ENCODE results near the gene ZNF841. TPM values are rescaled to one million over a fixed set of nuclear protein-coding genes. Genes with fewer than 3 reads are reported as not detected.

Gene ZNF841
- total RNA-seq, 1 experiment from 2014 or later, result 24.9 TPM

GRCh38 chr19:52138278-52138982 is 42.9 kb upstream of the ZNF841 start:
- Histone ChIP-seq H3K4me2 (peak overlapping the region; percentile 84), H3K4me1 (replicated peaks; ENCODE audit: insufficient read depth) (peaks cover 24% of the 10 kb centered on the region), H3K4me3 (peak overlapping the region; percentile 74), H2AFZ (peak overlapping the region; percentile 98), H3F3A (ENCODE audit: insufficient read depth, low read depth) (peaks cover 33% of the 10 kb centered on the region), H3K27me3 (ENCODE audit: insufficient read depth, low read depth) (no peaks in the 10 kb centered on the region), H3K79me2 (ENCODE audit: low read depth) (peaks cover 22% of the 10 kb centered on the region), H3K9me2 (ENCODE audit: insufficient read depth) (no peaks in the 10 kb centered on the region), H3K9me3 (ENCODE audit: insufficient read depth, low read depth) (peaks cover 70% of the 10 kb centered on the region), H4K20me1 (ENCODE audit: insufficient read depth) (no peaks in the 10 kb centered on the region), H3K36me3 (ENCODE audit: low read depth) (peaks cover 15% of the 10 kb centered on the region; the same call in 1 of the 2 replicates), H3K27ac (no peak overlapping the region)
- CTCF ChIA-PET, result interaction anchor here (0.6 kb wide), 1 partner anchor 558 kb away, joined by 3 read pairs; no protein-coding TSS in a partner anchor
- intact Hi-C loops (cut with micrococcal nuclease; ENCODE audit: unreplicated experiment), result loop anchor here (2.0 kb wide), 2 partner anchors 44 to 90 kb away; partner anchors contain the start of genes ZNF432 and ZNF841
- DNase-seq, result peak in 1 of 2 experiments; percentile 15
- BruUV-seq (replicated peaks), result no TSS peak
- no peak for TF ChIP-seq EZH2 (IDR thresholded peaks at IDR 0.05; ENCODE audit: low read depth)
- TF ChIP-seq, protein P1, sequence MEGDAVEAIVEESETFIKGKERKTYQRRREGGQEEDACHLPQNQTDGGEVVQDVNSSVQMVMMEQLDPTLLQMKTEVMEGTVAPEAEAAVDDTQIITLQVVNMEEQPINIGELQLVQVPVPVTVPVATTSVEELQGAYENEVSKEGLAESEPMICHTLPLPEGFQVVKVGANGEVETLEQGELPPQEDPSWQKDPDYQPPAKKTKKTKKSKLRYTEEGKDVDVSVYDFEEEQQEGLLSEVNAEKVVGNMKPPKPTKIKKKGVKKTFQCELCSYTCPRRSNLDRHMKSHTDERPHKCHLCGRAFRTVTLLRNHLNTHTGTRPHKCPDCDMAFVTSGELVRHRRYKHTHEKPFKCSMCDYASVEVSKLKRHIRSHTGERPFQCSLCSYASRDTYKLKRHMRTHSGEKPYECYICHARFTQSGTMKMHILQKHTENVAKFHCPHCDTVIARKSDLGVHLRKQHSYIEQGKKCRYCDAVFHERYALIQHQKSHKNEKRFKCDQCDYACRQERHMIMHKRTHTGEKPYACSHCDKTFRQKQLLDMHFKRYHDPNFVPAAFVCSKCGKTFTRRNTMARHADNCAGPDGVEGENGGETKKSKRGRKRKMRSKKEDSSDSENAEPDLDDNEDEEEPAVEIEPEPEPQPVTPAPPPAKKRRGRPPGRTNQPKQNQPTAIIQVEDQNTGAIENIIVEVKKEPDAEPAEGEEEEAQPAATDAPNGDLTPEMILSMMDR (conservative IDR thresholded peaks at IDR 0.05), result no peak
- POLR2A ChIA-PET (ENCODE audit: unreplicated experiment), result interaction anchor here (0.5 kb wide), 1 partner anchor 51 kb away, joined by 7 read pairs; the partner anchor contains the start of gene PPP2R1A

- no peaks in the 10 kb centered on the region for H3K79me2 ChIP-seq (ENCODE audit: low read depth)
- TF ChIP-seq, protein P1 (conservative IDR thresholded peaks at IDR 0.05), result no peak
- no peak for TF ChIP-seq EZH2 (IDR thresholded peaks at IDR 0.05; ENCODE audit: low read depth)
- no TSS peak for BruUV-seq (replicated peaks)
- no peak overlapping the region for H3K27ac ChIP-seq
- peaks cover 9% of the 10 kb centered on the region for H3F3A ChIP-seq (ENCODE audit: insufficient read depth, low read depth)
- peaks cover 94% of the 10 kb centered on the region for H3K36me3 ChIP-seq (ENCODE audit: low read depth)
- POLR2A ChIA-PET (ENCODE audit: unreplicated experiment), result no interaction called here
- H3K27me3 ChIP-seq (ENCODE audit: insufficient read depth, low read depth), result no peaks in the 10 kb centered on the region
- H3K4me3 ChIP-seq, result no peak overlapping the region
- H3K9me2 ChIP-seq (ENCODE audit: insufficient read depth), result no peaks in the 10 kb centered on the region
- H4K20me1 ChIP-seq (ENCODE audit: insufficient read depth), result no peaks in the 10 kb centered on the region
- peaks cover 92% of the 10 kb centered on the region for H3K9me3 ChIP-seq (ENCODE audit: insufficient read depth, low read depth)
- CTCF ChIA-PET, result no interaction called here
- no peaks in the 10 kb centered on the region for H3K4me1 ChIP-seq (replicated peaks; ENCODE audit: insufficient read depth)
- no peak for DNase-seq
- intact Hi-C loops (cut with micrococcal nuclease; ENCODE audit: unreplicated experiment), result no loop called here
- no peak overlapping the region for H3K4me2 ChIP-seq
- no peak overlapping the region for H2AFZ ChIP-seq
Observed at GRCh38 chr19:52120286-52120685, 24.7 kb upstream of the ZNF841 start.

DNA sequence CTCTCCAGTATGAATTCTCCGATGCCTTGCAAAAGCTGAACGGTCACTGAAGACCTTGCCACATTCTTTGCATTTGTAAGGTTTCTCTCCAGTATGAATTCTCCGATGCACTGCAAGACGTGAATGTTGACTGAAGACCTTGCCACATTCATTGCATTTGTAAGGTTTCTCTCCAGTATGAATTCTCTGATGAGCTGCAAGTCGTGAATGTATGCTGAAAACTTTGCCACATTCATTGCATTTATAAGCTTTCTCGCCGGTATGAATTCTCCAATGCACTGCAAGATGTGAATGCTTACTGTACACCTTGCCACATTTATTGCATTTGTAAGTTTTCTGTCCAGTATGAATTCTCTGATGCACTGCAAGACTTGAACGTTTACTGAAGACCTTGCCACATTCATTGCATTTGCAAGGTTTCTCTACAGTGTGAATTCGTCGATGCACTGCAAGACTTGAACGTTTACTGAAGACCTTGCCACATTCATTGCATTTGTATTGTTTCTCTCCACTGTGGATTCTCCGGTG is 20.0 kb upstream of the ZNF841 start:
- peaks cover 17% of the 10 kb centered on the region for H3F3A ChIP-seq (ENCODE audit: insufficient read depth, low read depth)
- POLR2A ChIA-PET (ENCODE audit: unreplicated experiment), result no interaction called here
- H3K9me3 ChIP-seq (ENCODE audit: insufficient read depth, low read depth), result peaks cover 95% of the 10 kb centered on the region
- CTCF ChIA-PET, result no interaction called here
- H3K79me2 ChIP-seq (ENCODE audit: low read depth), result no peaks in the 10 kb centered on the region
- no TSS peak for BruUV-seq (replicated peaks)
- no peak overlapping the region for H3K4me2 ChIP-seq
- no peak overlapping the region for H3K27ac ChIP-seq
- no peaks in the 10 kb centered on the region for H3K27me3 ChIP-seq (ENCODE audit: insufficient read depth, low read depth)
- H3K4me1 ChIP-seq (replicated peaks; ENCODE audit: insufficient read depth), result no peaks in the 10 kb centered on the region
- H2AFZ ChIP-seq, result no peak overlapping the region
- peaks cover 57% of the 10 kb centered on the region for H3K36me3 ChIP-seq (ENCODE audit: low read depth)
- no peak overlapping the region for H3K4me3 ChIP-seq
- no peaks in the 10 kb centered on the region for H4K20me1 ChIP-seq (ENCODE audit: insufficient read depth)
- intact Hi-C loops (cut with micrococcal nuclease; ENCODE audit: unreplicated experiment), result no loop called here
- no peak for DNase-seq
- TF ChIP-seq, protein P1 (conservative IDR thresholded peaks at IDR 0.05), result no peak
- TF ChIP-seq EZH2 (IDR thresholded peaks at IDR 0.05; ENCODE audit: low read depth), result no peak
- H3K9me2 ChIP-seq (ENCODE audit: insufficient read depth), result no peaks in the 10 kb centered on the region
